ENCODE results near the gene TCF7L1.

GRCh38 chr2:85259879-85260278, 126.7 kb downstream of the TCF7L1 start:
- TF ChIP-seq CTCF (IDR thresholded peaks at IDR 0.05; ENCODE audit: low read depth, low read length, poor library complexity, severe bottlenecking) (no peak), EZH2phosphoT487 (IDR thresholded peaks at IDR 0.05; ENCODE audit: borderline replicate concordance, low read length) (no peak)
